ENCODE measurements around the gene PLXDC2. TPM values are rescaled to one million over a fixed set of nuclear protein-coding genes. Genes with fewer than 3 reads are reported as not detected.

Gene PLXDC2
- total RNA-seq, 1 donor from 2014 or later, result 129 TPM

DNA sequence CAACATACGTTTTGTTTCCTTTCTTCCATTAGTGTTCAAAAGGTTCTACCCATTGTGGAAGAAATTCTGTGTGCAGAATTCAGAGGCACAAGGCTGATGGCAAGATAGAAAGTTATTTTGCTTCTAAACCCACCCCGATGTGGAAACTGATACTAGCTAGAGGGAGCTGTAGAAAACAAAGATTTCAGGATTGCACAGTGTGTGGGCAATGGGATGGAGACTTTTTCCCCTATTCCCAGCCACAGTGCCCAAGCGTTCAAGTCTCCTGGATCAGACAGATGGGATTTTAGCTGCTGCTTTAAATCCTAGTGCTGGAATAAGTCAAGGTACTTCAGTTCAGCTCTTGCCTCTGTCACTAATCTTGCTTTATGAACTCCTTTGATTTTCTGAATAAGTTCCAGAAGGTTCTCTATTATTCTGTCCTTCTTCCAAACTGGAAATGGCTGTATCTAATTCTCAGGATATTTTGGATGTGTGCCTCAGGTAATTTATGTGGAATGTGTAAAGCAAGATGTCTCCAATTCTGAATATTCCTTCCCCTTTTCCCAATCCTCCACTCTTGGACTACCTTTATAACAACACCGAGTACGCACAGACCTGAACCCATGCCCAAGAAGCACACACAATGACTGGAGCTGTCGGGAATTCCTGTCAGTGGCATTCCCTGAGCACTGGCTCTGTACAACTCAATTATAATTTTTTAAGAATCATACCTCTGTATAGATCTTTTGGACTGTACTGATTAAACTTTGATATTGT lies 473.0 kb downstream of the PLXDC2 start:
- no peak for DNase-seq
- Histone ChIP-seq H3K9me3 (no peaks in the 10 kb centered on the region), H3K27me3 (no peaks in the 10 kb centered on the region), H3K27ac (no peak overlapping the region), H3K36me3 (no peaks in the 10 kb centered on the region), H3K4me1 (no peaks in the 10 kb centered on the region), H3K4me3 (no peak overlapping the region)
- TF ChIP-seq, protein P1, sequence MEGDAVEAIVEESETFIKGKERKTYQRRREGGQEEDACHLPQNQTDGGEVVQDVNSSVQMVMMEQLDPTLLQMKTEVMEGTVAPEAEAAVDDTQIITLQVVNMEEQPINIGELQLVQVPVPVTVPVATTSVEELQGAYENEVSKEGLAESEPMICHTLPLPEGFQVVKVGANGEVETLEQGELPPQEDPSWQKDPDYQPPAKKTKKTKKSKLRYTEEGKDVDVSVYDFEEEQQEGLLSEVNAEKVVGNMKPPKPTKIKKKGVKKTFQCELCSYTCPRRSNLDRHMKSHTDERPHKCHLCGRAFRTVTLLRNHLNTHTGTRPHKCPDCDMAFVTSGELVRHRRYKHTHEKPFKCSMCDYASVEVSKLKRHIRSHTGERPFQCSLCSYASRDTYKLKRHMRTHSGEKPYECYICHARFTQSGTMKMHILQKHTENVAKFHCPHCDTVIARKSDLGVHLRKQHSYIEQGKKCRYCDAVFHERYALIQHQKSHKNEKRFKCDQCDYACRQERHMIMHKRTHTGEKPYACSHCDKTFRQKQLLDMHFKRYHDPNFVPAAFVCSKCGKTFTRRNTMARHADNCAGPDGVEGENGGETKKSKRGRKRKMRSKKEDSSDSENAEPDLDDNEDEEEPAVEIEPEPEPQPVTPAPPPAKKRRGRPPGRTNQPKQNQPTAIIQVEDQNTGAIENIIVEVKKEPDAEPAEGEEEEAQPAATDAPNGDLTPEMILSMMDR (IDR thresholded peaks at IDR 0.05), result no peak
- no peak for ATAC-seq
- intact Hi-C loops (cut with DNase I), result no loop called here

DNA sequence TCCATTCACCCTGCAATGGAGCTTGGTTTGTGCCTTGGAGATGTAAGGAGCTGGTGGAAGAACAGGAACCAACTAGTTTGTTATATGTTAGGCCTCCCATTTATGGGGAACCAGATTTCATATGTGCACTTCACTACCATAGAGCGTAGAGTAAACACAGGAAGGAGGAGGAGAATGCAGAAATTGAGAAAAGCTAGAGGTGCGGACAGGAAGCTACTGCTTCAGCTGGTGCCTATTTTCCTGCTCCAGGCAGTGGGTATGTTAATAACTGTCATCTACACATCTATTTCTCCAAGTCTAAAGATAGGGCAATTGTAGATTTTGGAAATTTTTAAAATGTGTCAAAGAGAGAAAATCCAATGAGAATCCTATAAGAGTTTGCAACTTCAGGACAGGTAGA lies 482.2 kb downstream of the PLXDC2 start:
- ATAC-seq (no peak), DNase-seq (no peak)
- Histone ChIP-seq H3K27me3 (no peaks in the 10 kb centered on the region), H3K36me3 (no peaks in the 10 kb centered on the region), H3K27ac (no peak overlapping the region), H3K4me1 (no peaks in the 10 kb centered on the region), H3K9me3 (no peaks in the 10 kb centered on the region), H3K4me3 (no peak overlapping the region)
- intact Hi-C loops (cut with DNase I), result no loop called here
- TF ChIP-seq, protein P1 (IDR thresholded peaks at IDR 0.05), result no peak

DNA sequence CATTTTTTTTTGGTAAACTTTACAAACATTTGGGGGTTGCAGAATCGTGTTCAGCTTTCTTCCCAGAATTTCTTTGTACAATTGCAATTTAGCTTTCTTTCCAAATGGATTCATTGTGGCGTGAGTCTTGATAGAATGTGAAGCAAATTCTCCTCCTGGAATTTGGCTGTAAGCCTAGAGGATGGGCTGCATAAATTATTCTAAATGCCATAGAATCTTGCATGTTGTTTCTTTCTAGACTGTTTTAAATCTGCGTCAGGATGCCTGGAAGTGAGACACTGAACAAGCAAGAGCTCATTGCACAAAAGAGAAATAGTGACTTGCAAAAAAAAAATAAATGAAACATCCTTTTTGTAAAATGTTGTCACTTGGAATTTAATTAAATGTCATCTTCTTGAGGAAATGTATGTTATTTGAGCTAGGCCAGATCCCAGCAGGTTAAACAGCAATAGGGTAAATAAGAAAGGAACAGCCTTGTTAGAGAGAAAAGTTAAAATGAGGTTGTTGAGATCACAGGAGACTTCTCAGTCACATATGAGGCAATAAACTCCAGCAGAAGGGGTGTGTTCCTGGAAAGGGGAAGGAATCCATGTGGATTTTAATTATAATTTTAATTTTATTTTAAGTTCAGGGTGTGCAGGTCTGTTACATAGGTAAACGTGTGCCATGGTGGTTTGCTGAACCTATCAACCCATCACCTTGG lies 483.0 kb downstream of the PLXDC2 start:
- no peak for DNase-seq
- intact Hi-C loops (cut with DNase I), result no loop called here
- TF ChIP-seq, protein P1 (IDR thresholded peaks at IDR 0.05), result no peak
- H3K4me1 ChIP-seq, result no peaks in the 10 kb centered on the region
- no peaks in the 10 kb centered on the region for H3K36me3 ChIP-seq
- no peak for ATAC-seq
- H3K4me3 ChIP-seq, result no peak overlapping the region
- H3K9me3 ChIP-seq, result no peaks in the 10 kb centered on the region
- H3K27ac ChIP-seq, result no peak overlapping the region
- no peaks in the 10 kb centered on the region for H3K27me3 ChIP-seq

DNA sequence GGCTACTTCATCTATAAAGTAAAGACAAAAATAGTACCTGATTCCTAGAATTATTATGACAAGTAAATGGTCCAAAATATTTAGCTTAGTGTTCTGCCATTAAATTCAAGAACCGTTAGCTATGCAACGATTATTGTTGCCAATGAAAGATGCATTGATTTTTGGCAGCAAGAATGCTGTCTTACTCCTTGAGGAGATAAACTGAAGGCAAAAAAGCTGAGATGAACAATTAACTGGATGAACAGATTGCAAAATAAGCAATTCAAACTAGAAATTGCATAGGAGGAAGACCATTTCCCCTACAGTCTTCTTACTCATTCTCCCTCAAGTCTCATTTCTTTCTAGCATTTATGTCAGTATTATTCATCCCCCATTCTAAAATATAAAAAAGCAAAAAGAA lies 484.5 kb downstream of the PLXDC2 start:
- Histone ChIP-seq H3K9me3 (no peaks in the 10 kb centered on the region), H3K27ac (no peak overlapping the region), H3K27me3 (no peaks in the 10 kb centered on the region), H3K4me3 (no peak overlapping the region), H3K36me3 (no peaks in the 10 kb centered on the region), H3K4me1 (no peaks in the 10 kb centered on the region)
- intact Hi-C loops (cut with DNase I), result no loop called here
- ATAC-seq, result no peak
- TF ChIP-seq, protein P1 (IDR thresholded peaks at IDR 0.05), result no peak
- DNase-seq, result no peak

DNA sequence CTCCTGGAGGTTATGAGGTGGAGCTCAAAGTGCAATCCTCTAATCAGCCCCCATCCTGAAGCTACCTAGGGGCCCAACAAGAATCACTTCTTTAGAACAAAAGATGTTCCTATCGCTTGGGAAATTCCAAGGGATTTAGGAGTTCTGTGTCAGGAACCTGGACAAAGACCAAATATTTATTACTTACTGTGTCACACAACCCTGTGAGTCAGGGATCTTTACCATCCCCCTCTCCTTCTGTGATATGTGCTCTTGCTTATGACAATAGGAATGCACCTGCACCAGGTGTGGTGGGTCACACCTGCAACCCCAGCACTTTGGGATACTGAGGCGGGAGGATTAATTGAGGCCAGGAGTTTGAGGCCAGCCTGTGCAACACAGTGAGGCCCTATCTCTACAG lies 485.8 kb downstream of the PLXDC2 start:
- DNase-seq (no peak), ATAC-seq (no peak)
- H3K27me3 ChIP-seq, result no peaks in the 10 kb centered on the region
- TF ChIP-seq, protein P1 (IDR thresholded peaks at IDR 0.05), result no peak
- no peaks in the 10 kb centered on the region for H3K9me3 ChIP-seq
- H3K36me3 ChIP-seq, result no peaks in the 10 kb centered on the region
- H3K4me1 ChIP-seq, result no peaks in the 10 kb centered on the region
- no peak overlapping the region for H3K27ac ChIP-seq
- intact Hi-C loops (cut with DNase I), result no loop called here
- no peak overlapping the region for H3K4me3 ChIP-seq

All from upper lobe of right lung (tissue), 1 donor.